Astrocyte of the spinal cord (primary cell): ENCODE measurements around the gene HIF3A.

Source experiments
- DNase-seq: peaks from one replicate; pipeline ENCODE4 v3.0.0; 2011; ENCODE audit warnings: low read depth, low spot score
- H3K4me3 ChIP-seq: 2 replicates; pipeline ENCODE4 v1.5.1; 2011; ENCODE audit warnings: low read depth, mild to moderate bottlenecking, low read length, moderate library complexity
- CTCF ChIP-seq: IDR thresholded peaks from 2 replicates; pipeline ENCODE4 v1.5.1; 2012; ENCODE audit warnings: low read depth, mild to moderate bottlenecking, low read length, inconsistent platforms
- in situ Hi-C: cut with HindIII; loops from 2 replicates; pipeline ENCODE4 v1.10.0; 2017; ENCODE audit warnings: low sequenced_read_pairs

The HIF3A gene

GRCh38 chr19:46388311-46389095 lies 91.7 kb downstream of the HIF3A start:
- DNase-seq = no peak
- in situ Hi-C loops = no loop called here
- H3K4me3 ChIP-seq = no peak overlapping the region
- no peak for TF ChIP-seq CTCF

GRCh38 chr19:46390121-46390858 lies 93.4 kb downstream of the HIF3A start:
- in situ Hi-C loops = no loop called here
- DNase-seq = no peak
- H3K4me3 ChIP-seq = no peak overlapping the region
- TF ChIP-seq CTCF = no peak

- TF ChIP-seq CTCF = no peak
- in situ Hi-C loops = no loop called here
- H3K4me3 ChIP-seq = no peak overlapping the region
- no peak for DNase-seq
These were observed 94.0 kb downstream of the HIF3A start for GRCh38 chr19:46390866-46391265.

DNA sequence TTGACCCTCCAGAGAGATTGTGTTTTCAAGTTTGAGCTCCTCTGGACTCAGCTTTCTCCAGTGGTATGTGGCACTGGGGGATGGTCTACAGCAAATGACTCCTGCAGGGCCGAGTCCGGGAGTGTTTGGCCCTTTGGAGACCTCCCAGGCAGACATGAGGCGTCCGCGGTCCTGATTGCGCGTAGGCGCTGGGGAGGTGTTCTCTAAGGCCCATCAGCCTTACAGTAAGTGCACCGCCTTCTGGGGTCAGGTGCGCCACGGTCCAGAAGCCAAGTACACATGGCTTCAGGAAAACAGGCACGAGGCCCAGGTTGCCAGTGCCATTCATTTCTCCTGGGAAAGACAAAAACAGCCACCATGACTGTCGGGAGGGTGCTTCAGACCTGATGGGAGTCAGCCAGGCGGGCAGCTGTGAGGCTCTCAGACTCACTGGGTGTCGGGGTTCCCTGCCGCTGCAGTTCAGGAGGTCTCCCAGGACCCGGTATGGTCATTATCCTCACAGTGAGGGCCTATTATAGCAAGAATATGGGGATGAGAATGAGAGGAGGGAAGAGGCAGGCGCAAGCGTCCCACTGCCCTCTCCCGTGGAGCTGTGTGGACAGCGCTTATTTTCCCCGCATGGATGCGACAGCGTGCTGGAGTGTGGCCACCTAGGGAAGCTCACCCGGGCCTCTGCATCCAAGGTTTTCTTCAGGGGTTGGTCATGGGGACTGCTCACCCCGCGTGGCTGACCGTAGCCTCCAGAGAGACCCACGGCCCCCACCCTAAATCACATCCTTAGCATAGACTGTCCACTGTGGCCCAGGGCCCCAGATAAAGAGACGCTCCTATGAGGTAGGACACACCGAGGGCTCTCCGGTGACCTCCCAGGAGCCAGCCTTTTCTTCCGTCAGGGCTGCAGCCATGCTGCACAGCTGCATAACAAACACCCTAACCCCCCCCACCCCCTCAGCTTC lies 94.7 kb downstream of the HIF3A start:
- TF ChIP-seq CTCF = no peak
- DNase-seq = no peak
- in situ Hi-C loops = no loop called here
- no peak overlapping the region for H3K4me3 ChIP-seq

DNA sequence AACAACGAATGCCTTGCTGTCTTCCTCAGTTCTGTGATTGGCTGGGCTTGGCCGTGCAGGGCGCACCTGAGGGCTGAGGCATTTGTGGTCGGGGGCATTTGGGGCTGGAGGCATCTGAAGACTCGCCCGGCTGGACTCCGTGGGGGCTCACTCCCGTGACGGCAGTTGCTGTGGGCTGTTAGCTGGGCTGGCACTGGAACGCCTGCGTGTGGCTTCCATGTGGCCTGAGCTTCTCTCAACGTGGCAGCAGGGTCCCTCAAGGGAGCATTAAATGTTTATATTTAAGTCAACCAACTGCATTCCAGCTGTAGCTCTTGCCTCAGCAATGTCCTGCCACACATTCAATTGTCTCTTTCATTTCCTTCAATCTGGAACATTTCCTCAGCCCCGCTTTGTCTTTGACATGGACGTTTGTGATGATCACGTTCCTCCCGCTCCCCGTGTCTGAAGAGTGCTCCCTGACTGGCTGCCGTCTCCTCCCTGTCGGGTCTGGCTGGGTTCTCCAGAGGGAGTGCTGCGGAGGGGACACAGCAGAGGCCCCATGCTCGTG lies 95.5 kb downstream of the HIF3A start:
- DNase-seq = no peak
- no peak for TF ChIP-seq CTCF
- H3K4me3 ChIP-seq = no peak overlapping the region
- in situ Hi-C loops = no loop called here

GRCh38 chr19:46392837-46393236 lies 96.0 kb downstream of the HIF3A start:
- DNase-seq = no peak
- H3K4me3 ChIP-seq = no peak overlapping the region
- no peak for TF ChIP-seq CTCF
- in situ Hi-C loops = no loop called here
